Dermis blood vessel endothelial cell (primary cell): ENCODE measurements around the gene PARP14. TPM values are rescaled to one million over a fixed set of nuclear protein-coding genes. Genes with fewer than 3 reads are reported as not detected.
A peak's percentile ranks its signal among the peaks of the same experiment; 100 is the strongest.
"Not testable (repeated sequence)": the region's sequence is repeated elsewhere in the genome, so short reads cannot be mapped to it uniquely, and the experiment has no call there.

Source experiments
- DNase-seq: peaks from one replicate; pipeline ENCODE4 v3.0.0; 2010
- total RNA-seq: library from RNA; depleted of rRNA; stranded (reverse); fragments of >200 nt; gene quantifications from 2 replicates; pipeline ENCODE4 v1.2.3, GENCODE V29; 2014

Gene PARP14
- total RNA-seq, 1 donor from 2014 or later, result 161 TPM

GRCh38 chr3:122679085-122679881 is 1.4 kb upstream of the PARP14 start:
- peak; percentile 89 for DNase-seq

DNA sequence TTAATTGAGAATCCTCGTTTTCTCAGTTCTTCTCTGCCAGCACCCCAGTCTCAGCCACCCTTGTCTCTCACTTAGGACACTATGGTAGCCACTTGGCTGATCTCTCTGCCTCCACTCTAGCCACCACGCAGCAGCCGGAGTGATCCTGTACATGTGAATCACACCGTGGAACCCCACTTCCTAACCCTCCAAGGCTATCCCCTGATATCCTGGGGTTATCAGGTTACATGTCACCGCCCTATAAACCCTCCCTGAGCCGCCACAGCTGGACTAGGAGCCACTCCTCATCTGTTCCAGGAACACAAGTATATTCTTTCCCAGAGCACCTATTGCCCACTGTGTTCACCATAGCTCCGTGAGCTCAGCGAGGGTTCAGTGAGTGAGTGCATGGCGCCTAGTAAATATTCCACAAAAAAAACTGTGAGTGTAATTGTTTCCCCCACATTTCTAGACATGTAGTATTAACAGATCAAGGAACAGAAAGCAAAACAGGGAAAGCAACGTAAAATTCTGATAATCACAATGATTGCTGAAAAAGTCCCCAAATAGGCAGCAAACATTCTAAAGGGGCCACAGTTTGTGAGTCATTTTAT is 661 bp upstream of the PARP14 start:
- peak; percentile 49 for DNase-seq

DNA sequence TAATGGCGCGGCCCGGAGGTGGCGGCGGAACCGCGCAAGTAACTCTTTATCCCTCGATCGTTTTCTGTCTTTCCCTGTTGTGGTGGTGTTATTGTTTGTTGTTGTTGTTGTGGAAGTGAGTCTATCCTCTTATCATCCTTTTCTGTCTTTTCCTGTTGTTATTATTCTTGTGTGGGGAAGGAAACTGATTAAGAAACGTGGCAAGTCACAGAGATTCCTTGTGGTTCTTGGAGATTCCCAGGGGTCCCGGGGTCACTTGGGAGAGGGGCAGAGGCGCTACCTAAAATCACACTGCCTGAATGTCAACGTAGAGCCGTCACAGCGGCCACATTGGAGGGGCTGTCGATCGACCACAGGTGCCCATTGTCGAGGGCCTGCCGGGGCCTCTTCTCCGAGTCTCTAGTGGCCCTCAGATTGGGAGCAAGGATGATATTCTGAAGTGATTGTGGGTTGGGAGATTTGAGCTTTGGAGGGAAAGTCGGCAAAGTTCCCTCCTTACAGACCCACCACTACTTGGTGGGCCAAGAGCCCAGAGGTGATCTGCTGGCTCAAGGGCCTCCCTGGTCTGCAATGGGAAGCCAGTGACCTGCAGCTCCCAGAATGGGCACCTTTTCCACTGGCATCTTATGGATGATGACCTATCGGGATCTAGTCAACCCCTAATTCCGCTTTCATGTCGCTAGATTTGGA is 790 bp downstream of the PARP14 start:
- peak; percentile 25 for DNase-seq

- DNase-seq, result no peak
Measured at GRCh38 chr3:122681974-122682409, 1.4 kb downstream of the PARP14 start.

DNA sequence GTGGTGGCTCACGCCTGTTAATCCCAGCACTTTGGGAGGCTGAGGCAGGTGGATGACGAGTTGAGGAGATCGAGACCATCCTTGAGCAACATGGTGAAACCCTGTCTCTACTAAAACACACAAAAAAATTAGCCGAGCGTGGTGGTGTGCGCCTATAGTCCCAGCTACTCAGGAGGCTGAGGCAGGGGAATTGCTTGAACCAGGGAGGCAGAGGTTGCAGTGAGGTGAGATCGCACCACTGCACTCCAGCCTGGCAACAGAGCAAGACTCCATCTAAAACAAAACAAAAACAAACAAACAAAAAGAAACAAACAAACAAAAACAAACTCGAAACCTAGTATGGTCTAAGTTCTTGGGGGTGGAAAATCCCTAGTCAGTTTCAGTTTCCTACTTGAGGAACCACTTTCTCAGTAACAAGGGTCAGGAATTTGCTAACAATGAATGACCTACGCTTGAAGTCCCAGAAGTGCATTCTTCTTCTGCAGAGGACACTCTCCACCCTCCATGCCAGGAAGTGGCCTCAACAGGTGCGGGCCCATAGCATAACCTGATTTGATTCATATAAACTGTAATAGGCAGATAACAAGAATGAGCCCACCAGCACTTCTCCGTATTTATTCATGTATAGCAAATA is 2.3 kb downstream of the PARP14 start:
- peak; percentile 27 for DNase-seq

GRCh38 chr3:122687298-122687697 is 6.7 kb downstream of the PARP14 start:
- no peak for DNase-seq

- peak; percentile 33 for DNase-seq
Measured at GRCh38 chr3:122688996-122689395, 8.4 kb downstream of the PARP14 start.

- no peak for DNase-seq
Measured at GRCh38 chr3:122689587-122689986, 8.9 kb downstream of the PARP14 start.

- no peak for DNase-seq
Measured at GRCh38 chr3:122690096-122690495, 9.5 kb downstream of the PARP14 start.

DNA sequence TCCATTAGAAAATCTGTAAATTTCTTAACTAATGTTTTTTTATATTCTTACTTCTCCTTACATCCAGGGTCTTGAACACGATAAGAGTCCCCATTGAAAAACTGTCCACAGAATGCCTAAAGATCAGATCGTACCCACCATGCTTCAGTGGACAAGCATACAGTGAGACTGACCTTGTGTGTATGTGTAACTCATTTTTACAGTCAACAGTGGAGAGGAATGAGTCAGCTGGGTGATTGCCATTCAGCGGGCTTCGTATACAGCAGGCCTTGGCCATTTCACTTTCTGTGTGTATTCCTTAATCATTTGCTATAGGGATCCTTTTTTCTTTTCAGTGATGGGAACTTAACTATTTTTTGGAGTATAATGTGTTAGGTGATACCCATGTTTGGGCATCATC is 10.6 kb downstream of the PARP14 start:
- DNase-seq, result no peak

- DNase-seq, result no peak
Measured at GRCh38 chr3:122692674-122693073, 12.0 kb downstream of the PARP14 start.

DNA sequence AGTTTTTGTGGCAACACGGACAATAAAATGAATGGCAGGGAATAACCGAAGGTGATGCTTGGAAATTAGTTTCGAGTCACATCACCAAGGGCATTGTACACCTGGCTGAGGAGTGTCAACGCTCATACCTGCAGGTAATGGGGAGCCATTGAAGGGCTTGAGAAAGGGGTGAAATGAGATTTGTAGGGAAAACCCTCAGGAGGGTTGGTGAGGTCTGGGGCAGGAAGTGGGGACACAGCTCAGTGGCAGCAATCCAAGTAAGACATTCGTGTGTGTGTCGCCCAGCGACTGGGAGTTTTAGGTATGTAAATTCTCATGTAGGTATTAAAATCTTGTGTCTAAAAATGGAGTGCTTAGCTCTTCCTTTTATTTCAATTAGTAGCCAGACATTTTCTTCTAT is 14.3 kb downstream of the PARP14 start:
- DNase-seq, result no peak

DNA sequence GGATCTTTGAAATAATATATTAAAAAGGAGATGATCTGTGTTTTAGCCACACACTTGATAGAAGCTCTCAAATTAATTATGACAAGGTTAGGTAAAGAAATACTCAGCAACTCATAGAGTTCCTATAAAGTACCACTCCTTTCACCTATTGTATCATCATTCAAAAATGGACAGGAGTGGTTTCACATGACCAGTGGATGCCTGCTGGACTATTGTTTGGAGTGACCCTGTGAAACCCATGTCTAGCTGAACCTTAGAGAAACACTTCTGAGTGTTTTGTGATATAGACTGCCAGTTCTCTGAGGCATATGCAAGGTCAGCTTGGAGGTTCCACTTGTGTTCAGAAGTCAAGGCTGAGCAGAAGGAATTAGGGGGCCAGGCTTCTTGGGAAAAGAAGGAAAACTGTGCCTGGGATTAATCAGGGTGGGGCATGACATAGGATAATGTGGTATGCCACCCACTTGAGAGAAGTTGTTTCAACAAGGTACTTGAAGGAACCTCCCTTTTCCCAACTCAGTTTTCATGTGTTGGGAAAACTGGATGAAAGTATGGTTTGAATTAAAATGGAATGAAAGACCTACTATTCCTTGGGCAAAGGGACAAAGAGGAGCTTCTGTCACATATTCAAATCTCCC is 15.4 kb downstream of the PARP14 start:
- no peak for DNase-seq

- no peak for DNase-seq
Measured at GRCh38 chr3:122697952-122698620, 17.4 kb downstream of the PARP14 start.

DNA sequence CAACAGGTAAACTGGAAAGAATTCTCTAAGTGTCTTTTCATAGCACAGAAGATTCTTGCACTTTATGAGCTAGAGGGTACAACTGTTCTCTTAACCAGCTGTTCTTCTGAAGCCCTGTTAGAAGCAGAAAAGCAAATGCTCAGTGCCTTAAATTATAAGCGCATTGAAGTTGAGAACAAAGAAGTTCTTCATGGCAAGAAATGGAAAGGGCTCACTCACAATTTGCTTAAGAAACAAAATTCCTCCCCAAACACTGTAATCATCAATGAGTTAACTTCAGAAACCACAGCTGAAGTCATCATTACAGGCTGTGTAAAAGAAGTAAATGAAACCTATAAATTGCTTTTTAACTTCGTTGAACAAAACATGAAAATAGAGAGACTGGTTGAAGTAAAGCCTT is 19.6 kb downstream of the PARP14 start:
- no peak for DNase-seq

DNA sequence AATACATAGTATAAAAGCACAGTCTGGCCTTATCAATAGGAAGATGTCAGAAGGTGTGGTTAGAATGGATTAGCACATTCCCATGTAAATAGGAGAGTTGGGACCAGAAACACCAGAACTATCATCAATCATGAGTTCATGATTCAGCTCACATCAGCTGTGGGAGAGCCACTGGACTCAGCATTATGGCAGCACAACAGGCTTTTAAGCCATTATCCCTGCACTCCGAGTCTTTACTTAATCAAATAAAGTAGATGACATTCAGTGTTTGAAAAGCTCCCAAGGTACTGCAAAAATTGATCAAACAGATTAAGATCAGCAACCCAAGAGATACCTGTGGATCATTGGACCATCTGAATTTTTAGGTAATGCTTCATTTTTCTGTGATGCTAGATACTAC is 24.7 kb downstream of the PARP14 start:
- DNase-seq, result no peak

GRCh38 chr3:122710616-122711251 is 30.1 kb downstream of the PARP14 start:
- not testable (repeated sequence) for DNase-seq

DNA sequence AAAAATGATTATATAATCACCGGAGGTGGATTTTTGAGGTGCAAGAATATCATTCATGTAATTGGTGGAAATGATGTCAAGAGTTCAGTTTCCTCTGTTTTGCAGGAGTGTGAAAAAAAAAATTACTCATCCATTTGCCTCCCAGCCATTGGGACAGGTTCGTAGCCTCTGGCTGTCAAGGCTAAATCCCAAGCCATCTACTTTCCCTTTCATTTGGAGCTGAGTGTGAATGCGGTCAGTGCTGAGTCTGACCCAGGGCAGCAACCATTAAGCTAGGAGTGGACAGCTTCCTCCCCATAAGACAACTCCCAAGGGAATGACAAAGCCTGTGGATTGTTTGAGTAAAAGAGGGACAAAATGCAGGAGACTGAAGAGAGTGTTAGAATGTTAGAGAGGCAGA is 33.6 kb downstream of the PARP14 start:
- DNase-seq, result peak; percentile 84

GRCh38 chr3:122716667-122717066 is 36.0 kb downstream of the PARP14 start:
- no peak for DNase-seq

- no peak for DNase-seq
Measured at GRCh38 chr3:122719273-122719921, 38.8 kb downstream of the PARP14 start.

DNA sequence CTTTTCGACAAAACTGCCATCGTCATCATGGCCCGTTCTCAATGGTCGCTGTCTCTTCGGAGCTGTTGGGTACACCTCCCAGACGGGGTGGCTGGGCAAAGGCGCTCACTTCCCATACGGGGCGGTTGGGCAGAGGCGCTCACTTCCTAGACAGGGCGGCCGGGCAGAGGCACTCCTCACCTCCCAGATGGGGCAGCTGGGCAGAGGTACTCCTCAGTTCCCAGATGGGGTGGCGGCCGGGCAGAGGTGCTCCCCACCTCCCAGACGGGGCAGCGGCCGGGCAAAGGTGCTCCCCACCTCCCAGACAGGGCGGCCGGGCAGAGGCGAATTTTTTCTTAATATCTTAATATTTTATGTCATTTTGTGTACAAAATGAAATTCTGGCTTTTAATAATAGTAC is 44.5 kb downstream of the PARP14 start:
- no peak for DNase-seq
